ENCODE data around the gene PTCRA.

PTCRA gene

DNA sequence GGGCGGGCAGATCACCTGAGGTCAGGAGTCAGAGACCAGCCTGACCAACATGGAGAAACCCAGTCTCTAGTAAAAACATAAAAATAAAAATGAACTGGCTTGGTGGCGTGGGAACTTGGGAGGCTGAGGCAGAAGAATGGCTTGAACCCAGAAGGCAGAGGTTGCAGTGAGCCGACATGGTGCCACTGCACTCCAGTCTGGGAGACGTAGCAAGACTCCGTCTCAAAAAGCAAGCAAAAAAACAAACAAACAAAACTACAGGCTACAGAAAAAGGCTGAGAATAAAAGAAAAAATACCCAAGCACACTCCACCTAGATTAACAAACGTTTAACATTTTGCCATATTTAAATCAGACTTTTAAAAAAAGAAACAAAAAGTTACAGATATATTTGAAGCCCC lies 5.9 kb downstream of the PTCRA start:
- Histone ChIP-seq H3K4me3 (ENCODE audit: low read length, poor library complexity, severe bottlenecking) (no peak overlapping the region), H3K9me3 (ENCODE audit: insufficient read depth, low read depth, low read length) (no peaks in the 10 kb centered on the region), H2AFZ (ENCODE audit: low read length) (no peak overlapping the region), H3K4me2 (ENCODE audit: low read depth, low read length, poor library complexity, severe bottlenecking) (no peak overlapping the region), H4K20me1 (ENCODE audit: insufficient read depth, low read length, poor library complexity, severe bottlenecking) (no peaks in the 10 kb centered on the region), H3K9me2 (replicated peaks; ENCODE audit: low read depth, low read length) (no peaks in the 10 kb centered on the region), H3K79me2 (ENCODE audit: insufficient read depth, low read length) (no peaks in the 10 kb centered on the region), H3F3A (ENCODE audit: low read depth) (no peaks in the 10 kb centered on the region), H3K27me3 (ENCODE audit: insufficient read depth, low read length, poor library complexity, severe bottlenecking) (no peaks in the 10 kb centered on the region), H3K9ac (ENCODE audit: low read depth, low read length, poor library complexity, severe bottlenecking) (no peak overlapping the region), H3K36me3 (ENCODE audit: insufficient read depth, low read length) (no peaks in the 10 kb centered on the region), H3K4me1 (ENCODE audit: insufficient read depth, low read length, poor library complexity, severe bottlenecking) (no peaks in the 10 kb centered on the region)
- TF ChIP-seq, protein P1, sequence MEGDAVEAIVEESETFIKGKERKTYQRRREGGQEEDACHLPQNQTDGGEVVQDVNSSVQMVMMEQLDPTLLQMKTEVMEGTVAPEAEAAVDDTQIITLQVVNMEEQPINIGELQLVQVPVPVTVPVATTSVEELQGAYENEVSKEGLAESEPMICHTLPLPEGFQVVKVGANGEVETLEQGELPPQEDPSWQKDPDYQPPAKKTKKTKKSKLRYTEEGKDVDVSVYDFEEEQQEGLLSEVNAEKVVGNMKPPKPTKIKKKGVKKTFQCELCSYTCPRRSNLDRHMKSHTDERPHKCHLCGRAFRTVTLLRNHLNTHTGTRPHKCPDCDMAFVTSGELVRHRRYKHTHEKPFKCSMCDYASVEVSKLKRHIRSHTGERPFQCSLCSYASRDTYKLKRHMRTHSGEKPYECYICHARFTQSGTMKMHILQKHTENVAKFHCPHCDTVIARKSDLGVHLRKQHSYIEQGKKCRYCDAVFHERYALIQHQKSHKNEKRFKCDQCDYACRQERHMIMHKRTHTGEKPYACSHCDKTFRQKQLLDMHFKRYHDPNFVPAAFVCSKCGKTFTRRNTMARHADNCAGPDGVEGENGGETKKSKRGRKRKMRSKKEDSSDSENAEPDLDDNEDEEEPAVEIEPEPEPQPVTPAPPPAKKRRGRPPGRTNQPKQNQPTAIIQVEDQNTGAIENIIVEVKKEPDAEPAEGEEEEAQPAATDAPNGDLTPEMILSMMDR (conservative IDR thresholded peaks at IDR 0.05; ENCODE audit: low read length), result no peak
- no peak for TF ChIP-seq EZH2phosphoT487 (IDR thresholded peaks at IDR 0.05; ENCODE audit: borderline replicate concordance)

DNA sequence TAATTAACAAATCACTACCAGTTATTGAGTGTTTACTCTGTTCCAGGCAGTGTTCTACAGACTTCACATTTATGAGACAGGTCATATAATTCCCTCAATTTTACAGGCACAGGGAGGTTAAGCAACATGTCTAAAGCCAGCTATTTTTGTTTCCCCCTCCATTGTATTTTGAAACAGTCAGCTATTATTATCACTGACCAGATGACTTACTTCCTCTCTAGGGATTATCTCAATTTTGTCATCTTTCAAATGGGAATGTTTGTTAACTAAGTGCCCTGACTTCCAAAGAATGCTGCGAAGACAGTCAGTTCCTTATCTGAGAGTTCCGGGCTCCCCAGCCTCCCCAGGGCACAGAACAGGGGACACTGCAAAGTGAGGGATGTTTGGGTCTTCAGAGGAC lies 7.8 kb downstream of the PTCRA start:
- no peaks in the 10 kb centered on the region for H3K9me3 ChIP-seq (ENCODE audit: insufficient read depth, low read depth, low read length)
- no peak overlapping the region for H2AFZ ChIP-seq (ENCODE audit: low read length)
- TF ChIP-seq EZH2phosphoT487 (IDR thresholded peaks at IDR 0.05; ENCODE audit: borderline replicate concordance), result no peak
- TF ChIP-seq, protein P1 (conservative IDR thresholded peaks at IDR 0.05; ENCODE audit: low read length), result no peak
- no peaks in the 10 kb centered on the region for H4K20me1 ChIP-seq (ENCODE audit: insufficient read depth, low read length, poor library complexity, severe bottlenecking)
- no peaks in the 10 kb centered on the region for H3K27me3 ChIP-seq (ENCODE audit: insufficient read depth, low read length, poor library complexity, severe bottlenecking)
- H3K79me2 ChIP-seq (ENCODE audit: insufficient read depth, low read length), result no peaks in the 10 kb centered on the region
- no peaks in the 10 kb centered on the region for H3K9me2 ChIP-seq (replicated peaks; ENCODE audit: low read depth, low read length)
- H3K4me2 ChIP-seq (ENCODE audit: low read depth, low read length, poor library complexity, severe bottlenecking), result no peak overlapping the region
- no peaks in the 10 kb centered on the region for H3K36me3 ChIP-seq (ENCODE audit: insufficient read depth, low read length)
- H3K4me3 ChIP-seq (ENCODE audit: low read length, poor library complexity, severe bottlenecking), result no peak overlapping the region
- peaks cover 4% of the 10 kb centered on the region for H3F3A ChIP-seq (ENCODE audit: low read depth)
- peaks cover 7% of the 10 kb centered on the region for H3K4me1 ChIP-seq (ENCODE audit: insufficient read depth, low read length, poor library complexity, severe bottlenecking)
- H3K9ac ChIP-seq (ENCODE audit: low read depth, low read length, poor library complexity, severe bottlenecking), result no peak overlapping the region

DNA sequence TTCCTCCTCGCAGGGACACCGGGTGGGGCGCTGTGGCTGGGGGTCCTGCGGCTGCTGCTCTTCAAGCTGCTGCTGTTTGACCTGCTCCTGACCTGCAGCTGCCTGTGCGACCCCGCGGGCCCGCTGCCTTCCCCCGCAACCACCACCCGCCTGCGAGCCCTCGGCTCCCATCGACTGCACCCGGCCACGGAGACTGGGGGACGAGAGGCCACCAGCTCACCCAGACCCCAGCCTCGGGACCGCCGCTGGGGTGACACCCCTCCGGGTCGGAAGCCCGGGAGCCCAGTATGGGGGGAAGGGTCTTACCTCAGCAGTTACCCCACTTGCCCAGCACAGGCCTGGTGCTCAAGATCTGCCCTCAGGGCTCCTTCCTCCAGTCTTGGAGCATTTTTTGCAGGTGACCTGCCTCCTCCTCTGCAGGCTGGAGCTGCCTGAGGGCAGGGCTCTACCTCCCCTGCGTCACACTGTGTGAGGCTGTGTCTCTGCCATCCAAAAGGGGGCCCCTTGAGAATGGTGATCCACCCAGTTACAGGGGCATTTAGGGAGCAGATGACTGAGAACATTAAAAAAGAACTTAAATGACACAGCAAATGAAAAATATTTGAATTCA lies 9.5 kb downstream of the PTCRA start:
- Histone ChIP-seq H3K27me3 (ENCODE audit: insufficient read depth, low read length, poor library complexity, severe bottlenecking) (no peaks in the 10 kb centered on the region), H3K4me2 (ENCODE audit: low read depth, low read length, poor library complexity, severe bottlenecking) (no peak overlapping the region), H3K4me1 (ENCODE audit: insufficient read depth, low read length, poor library complexity, severe bottlenecking) (peaks cover 9% of the 10 kb centered on the region), H3K4me3 (ENCODE audit: low read length, poor library complexity, severe bottlenecking) (no peak overlapping the region), H4K20me1 (ENCODE audit: insufficient read depth, low read length, poor library complexity, severe bottlenecking) (peaks cover 3% of the 10 kb centered on the region), H3K9me3 (ENCODE audit: insufficient read depth, low read depth, low read length) (no peaks in the 10 kb centered on the region), H3F3A (ENCODE audit: low read depth) (peaks cover 14% of the 10 kb centered on the region), H3K9ac (ENCODE audit: low read depth, low read length, poor library complexity, severe bottlenecking) (no peak overlapping the region), H3K9me2 (replicated peaks; ENCODE audit: low read depth, low read length) (no peaks in the 10 kb centered on the region), H3K79me2 (ENCODE audit: insufficient read depth, low read length) (peaks cover under 1% of the 10 kb centered on the region; the same call in 1 of the 2 replicates), H3K36me3 (ENCODE audit: insufficient read depth, low read length) (no peaks in the 10 kb centered on the region), H2AFZ (ENCODE audit: low read length) (no peak overlapping the region)
- TF ChIP-seq EZH2phosphoT487 (IDR thresholded peaks at IDR 0.05; ENCODE audit: borderline replicate concordance), result no peak
- TF ChIP-seq, protein P1 (conservative IDR thresholded peaks at IDR 0.05; ENCODE audit: low read length), result no peak

Data from Loucy (cell line).